Suprapubic skin (tissue), 4 donors: ENCODE data around the gene CMSS1.

Source experiments
- POLR2A ChIP-seq, 2 donors: fragments of 450-650 bp; IDR thresholded peaks; one replicate each; pipeline ENCODE4 v1.6.1; 2017; ENCODE audit warnings: antibody characterized with exemption in 2 of 2, mild to moderate bottlenecking in 2 of 2, moderate library complexity in 2 of 2
- POLR2AphosphoS5 ChIP-seq, 3 donors: sonication (generic); formaldehyde crosslinking; IDR thresholded peaks; one replicate each; pipeline ENCODE4 v1.6.1; 2017; ENCODE audit warnings: antibody characterized with exemption in 3 of 3
- TF ChIP-seq, protein P1 (sequence below), 2 donors: fragments of 200-600 bp in 1 of 2; fragments of 450-650 bp in 1 of 2; sonication (generic) in 1 of 2; IDR thresholded peaks; one replicate each; pipeline ENCODE4 v1.5.1; 2016 to 2019; ENCODE audit warnings: antibody characterized with exemption in 2 of 2, mild to moderate bottlenecking in 1 of 2, moderate library complexity in 1 of 2

DNA sequence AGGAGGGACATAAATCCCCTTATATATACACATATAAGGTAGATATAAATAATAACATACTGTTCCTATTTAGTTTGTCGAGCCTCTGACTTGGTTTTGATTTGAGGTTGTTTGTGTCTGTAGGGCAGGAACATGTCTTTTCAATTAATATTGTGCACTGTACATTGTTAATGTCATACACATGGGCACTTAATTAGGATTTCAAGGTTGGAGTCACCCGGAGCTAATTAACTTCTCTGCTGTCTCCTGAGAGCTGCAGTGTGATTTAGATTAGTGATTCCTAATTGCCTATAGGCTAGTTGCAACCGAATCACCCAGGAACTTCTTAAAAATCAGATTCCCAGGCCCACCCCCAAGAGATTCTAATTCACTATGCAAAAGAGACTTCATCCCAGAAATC is 347.1 kb downstream of the CMSS1 start:
- TF ChIP-seq, protein P1, sequence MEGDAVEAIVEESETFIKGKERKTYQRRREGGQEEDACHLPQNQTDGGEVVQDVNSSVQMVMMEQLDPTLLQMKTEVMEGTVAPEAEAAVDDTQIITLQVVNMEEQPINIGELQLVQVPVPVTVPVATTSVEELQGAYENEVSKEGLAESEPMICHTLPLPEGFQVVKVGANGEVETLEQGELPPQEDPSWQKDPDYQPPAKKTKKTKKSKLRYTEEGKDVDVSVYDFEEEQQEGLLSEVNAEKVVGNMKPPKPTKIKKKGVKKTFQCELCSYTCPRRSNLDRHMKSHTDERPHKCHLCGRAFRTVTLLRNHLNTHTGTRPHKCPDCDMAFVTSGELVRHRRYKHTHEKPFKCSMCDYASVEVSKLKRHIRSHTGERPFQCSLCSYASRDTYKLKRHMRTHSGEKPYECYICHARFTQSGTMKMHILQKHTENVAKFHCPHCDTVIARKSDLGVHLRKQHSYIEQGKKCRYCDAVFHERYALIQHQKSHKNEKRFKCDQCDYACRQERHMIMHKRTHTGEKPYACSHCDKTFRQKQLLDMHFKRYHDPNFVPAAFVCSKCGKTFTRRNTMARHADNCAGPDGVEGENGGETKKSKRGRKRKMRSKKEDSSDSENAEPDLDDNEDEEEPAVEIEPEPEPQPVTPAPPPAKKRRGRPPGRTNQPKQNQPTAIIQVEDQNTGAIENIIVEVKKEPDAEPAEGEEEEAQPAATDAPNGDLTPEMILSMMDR (IDR thresholded peaks at IDR 0.05) = no peak
- no peak for TF ChIP-seq POLR2AphosphoS5 (IDR thresholded peaks at IDR 0.05)
- no peak for TF ChIP-seq POLR2A (IDR thresholded peaks at IDR 0.05)
